Esophagus squamous epithelium (tissue), 5 donors: Measurements from ENCODE around the gene SCGB3A1. TPM values are rescaled to one million over a fixed set of nuclear protein-coding genes. Genes with fewer than 3 reads are reported as not detected.

ENCODE experiments used
- DNase-seq: peaks from one replicate; lab custom pipeline; 2025; lab: John Stamatoyannopoulos, UW
- H3K27ac ChIP-seq, 4 donors: fragments of 200-600 bp; sonication (generic); one replicate each; pipeline ENCODE4 v1.5.1; 2016 to 2019; ENCODE audit warnings: mild to moderate bottlenecking in 1 of 4
- H3K27me3 ChIP-seq, 4 donors: fragments of 200-600 bp; sonication (generic); 1 replicate in 3 of 4; 2 replicates in 1 of 4; pipeline versions ENCODE4 v1.5.1 to v1.6.0; 2017 to 2021; ENCODE audit warnings: antibody characterized with exemption in 1 of 4
- H3K36me3 ChIP-seq, 3 donors: fragments of 200-600 bp; sonication (generic); one replicate each; pipeline ENCODE4 v1.5.1; 2016 to 2019
- H3K4me1 ChIP-seq, 3 donors: fragments of 200-600 bp; sonication (generic); one replicate each; pipeline ENCODE4 v1.5.1; 2017 to 2019
- H3K4me3 ChIP-seq, 4 donors: fragments of 200-600 bp; sonication (generic); 1 replicate in 3 of 4; 2 replicates in 1 of 4; pipeline ENCODE4 v1.5.1; 2016 to 2019; ENCODE audit warnings: mild to moderate bottlenecking in 2 of 4, moderate library complexity in 1 of 4
- H3K9me3 ChIP-seq, 3 donors: fragments of 200-600 bp; sonication (generic); one replicate each; pipeline ENCODE4 v1.5.1; 2016 to 2019
- POLR2A ChIP-seq, 4 donors: fragments of 450-650 bp; IDR thresholded peaks; one replicate each; pipeline ENCODE4 v1.6.1; 2017; ENCODE audit warnings: antibody characterized with exemption in 4 of 4, mild to moderate bottlenecking in 4 of 4, moderate library complexity in 3 of 4
- WGBS, 2 donors: methylation state at CpG; one replicate each; pipeline ENCODE4 v1.1.5; 2018; 5-methylcytosine and 5-hydroxymethylcytosine counted together
- intact Hi-C: fragments of 100-400 bp; cut with DNase I; formaldehyde crosslinking; loops from one replicate; pipeline ENCODE4 v1.15.0; 2022
- total RNA-seq, 4 donors: library from RNA; depleted of rRNA; stranded (reverse); fragments of >200 nt; gene quantifications; one replicate each; pipeline ENCODE4 v1.1.0, GENCODE V29; 2016
- TF ChIP-seq, protein P1 (sequence below), 6 experiments: fragments of 450-650 bp in 4 of 6; fragments of 200-600 bp in 2 of 6; sonication (generic) in 2 of 6; IDR thresholded peaks; one replicate each; pipeline ENCODE4 v1.5.1; 2016 to 2019; ENCODE audit warnings: antibody characterized with exemption in 6 of 6, mild to moderate bottlenecking in 4 of 6, moderate library complexity in 4 of 6
- donor health status: DM: yes; HTN: yes; CAD: no.

The SCGB3A1 gene
- total RNA-seq, 4 donors from 2014 or later = 2.1 to 101 TPM; not detected in 2

DNA sequence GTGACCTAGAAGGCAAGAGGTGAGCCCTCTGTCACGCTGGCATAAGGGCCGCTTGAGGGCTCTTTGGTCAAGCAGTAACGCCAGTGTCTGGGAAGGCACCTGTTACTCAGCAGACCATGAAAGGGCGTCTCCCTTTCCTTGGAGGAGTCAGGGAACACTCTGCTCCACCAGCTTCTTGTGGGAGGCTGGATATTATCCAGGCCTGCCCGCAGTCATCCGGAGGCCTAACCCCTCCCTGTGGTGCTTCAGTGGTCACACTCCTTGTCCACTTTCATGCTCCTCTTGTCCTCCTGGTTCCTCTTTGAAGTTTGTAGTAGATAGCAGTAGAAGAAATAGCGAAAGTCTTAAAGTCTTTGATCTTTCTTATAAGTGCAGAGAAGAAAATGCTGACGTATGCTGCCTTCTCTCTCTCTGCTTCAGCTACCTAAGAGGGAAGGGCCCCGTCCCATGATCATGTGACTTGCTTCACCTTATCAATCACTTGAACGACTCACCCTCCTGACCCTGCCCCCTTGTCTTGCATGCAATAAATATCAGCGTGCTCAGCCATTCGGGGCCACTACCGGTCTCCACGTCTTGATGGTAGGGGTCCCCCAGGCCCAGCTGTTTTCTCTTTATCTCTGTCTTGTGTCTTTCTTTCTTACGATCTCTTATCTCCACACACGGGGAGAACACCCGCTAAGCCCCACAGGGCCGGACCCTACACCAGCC lies 16.7 kb upstream of the SCGB3A1 start:
- no peak for TF ChIP-seq POLR2A (IDR thresholded peaks at IDR 0.05)
- TF ChIP-seq, protein P1, sequence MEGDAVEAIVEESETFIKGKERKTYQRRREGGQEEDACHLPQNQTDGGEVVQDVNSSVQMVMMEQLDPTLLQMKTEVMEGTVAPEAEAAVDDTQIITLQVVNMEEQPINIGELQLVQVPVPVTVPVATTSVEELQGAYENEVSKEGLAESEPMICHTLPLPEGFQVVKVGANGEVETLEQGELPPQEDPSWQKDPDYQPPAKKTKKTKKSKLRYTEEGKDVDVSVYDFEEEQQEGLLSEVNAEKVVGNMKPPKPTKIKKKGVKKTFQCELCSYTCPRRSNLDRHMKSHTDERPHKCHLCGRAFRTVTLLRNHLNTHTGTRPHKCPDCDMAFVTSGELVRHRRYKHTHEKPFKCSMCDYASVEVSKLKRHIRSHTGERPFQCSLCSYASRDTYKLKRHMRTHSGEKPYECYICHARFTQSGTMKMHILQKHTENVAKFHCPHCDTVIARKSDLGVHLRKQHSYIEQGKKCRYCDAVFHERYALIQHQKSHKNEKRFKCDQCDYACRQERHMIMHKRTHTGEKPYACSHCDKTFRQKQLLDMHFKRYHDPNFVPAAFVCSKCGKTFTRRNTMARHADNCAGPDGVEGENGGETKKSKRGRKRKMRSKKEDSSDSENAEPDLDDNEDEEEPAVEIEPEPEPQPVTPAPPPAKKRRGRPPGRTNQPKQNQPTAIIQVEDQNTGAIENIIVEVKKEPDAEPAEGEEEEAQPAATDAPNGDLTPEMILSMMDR (IDR thresholded peaks at IDR 0.05) = no peak
- Histone ChIP-seq H3K27ac (no peak overlapping the region), H3K9me3 (no peaks in the 10 kb centered on the region), H3K36me3 (no peaks in the 10 kb centered on the region), H3K27me3 (peaks cover 0 to 18% (median 0%) of the 10 kb centered on the region in 4 donors), H3K4me3 (no peak overlapping the region), H3K4me1 (no peaks in the 10 kb centered on the region)
- no peak for DNase-seq
- intact Hi-C loops = no loop called here
- 59 to 60% methylated on average over 16 to 18 of the region's 18 CpGs for WGBS, 2 donors

DNA sequence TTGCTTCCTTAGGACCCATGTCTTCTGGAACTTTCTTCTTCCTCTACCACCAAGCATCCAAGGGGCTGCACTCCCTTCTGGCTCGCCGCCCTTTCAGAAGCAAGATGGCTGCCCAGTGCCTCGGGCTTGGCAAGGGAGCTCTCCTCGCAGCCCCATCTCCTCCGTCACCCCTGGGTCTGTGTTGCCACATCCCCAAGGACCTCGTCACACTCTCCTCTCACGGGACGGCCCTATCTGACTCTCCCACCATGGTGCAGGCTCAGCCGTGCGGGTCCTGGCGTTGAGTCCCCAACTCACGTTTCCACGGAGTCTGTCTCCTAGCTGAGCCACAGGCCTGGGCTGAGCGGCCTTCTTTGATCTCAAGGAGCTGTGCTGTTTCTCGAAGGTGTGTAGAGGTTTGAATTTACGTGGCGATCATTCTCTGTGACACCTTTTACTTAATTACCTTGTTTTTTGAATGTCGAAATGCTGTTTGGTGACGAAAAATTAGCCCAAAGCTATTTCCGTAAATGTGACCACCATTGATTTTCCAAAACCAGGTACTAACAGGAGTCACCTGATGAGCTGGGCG lies 15.0 kb upstream of the SCGB3A1 start:
- WGBS, 2 donors = 62 to 76% methylated on average over 15 of the region's 21 CpGs
- Histone ChIP-seq H3K36me3 (no peaks in the 10 kb centered on the region), H3K27me3 (peaks cover 0 to 18% (median 0%) of the 10 kb centered on the region in 4 donors), H3K4me1 (no peaks in the 10 kb centered on the region), H3K27ac (no peak overlapping the region), H3K9me3 (no peaks in the 10 kb centered on the region), H3K4me3 (no peak overlapping the region)
- intact Hi-C loops = no loop called here
- DNase-seq = no peak
- TF ChIP-seq POLR2A (IDR thresholded peaks at IDR 0.05) = no peak
- TF ChIP-seq, protein P1 (IDR thresholded peaks at IDR 0.05) = no peak

- Histone ChIP-seq H3K4me3 (no peak overlapping the region), H3K27ac (no peak overlapping the region), H3K36me3 (no peaks in the 10 kb centered on the region), H3K9me3 (no peaks in the 10 kb centered on the region), H3K27me3 (peaks cover 0 to 15% (median 0%) of the 10 kb centered on the region in 4 donors), H3K4me1 (no peaks in the 10 kb centered on the region)
- WGBS, 2 donors = 41 to 52% methylated on average over 9 to 11 of the region's 11 CpGs
- intact Hi-C loops = no loop called here
- TF ChIP-seq, protein P1 (IDR thresholded peaks at IDR 0.05) = peak in 5 of 6 experiments; percentile 59 to 73 (median 64)
- no peak for TF ChIP-seq POLR2A (IDR thresholded peaks at IDR 0.05)
- no peak for DNase-seq
These were observed 14.4 kb upstream of the SCGB3A1 start for GRCh38 chr5:180605554-180606214.

GRCh38 chr5:180604271-180604670 lies 13.0 kb upstream of the SCGB3A1 start:
- H3K4me1 ChIP-seq = no peaks in the 10 kb centered on the region
- intact Hi-C loops = no loop called here
- peaks cover 0 to 7% (median 0%) of the 10 kb centered on the region in 4 donors for H3K27me3 ChIP-seq
- H3K27ac ChIP-seq = no peak overlapping the region
- no peaks in the 10 kb centered on the region for H3K9me3 ChIP-seq
- WGBS, 2 donors = 76 to 77% methylated on average over 13 of the region's 13 CpGs
- no peak overlapping the region for H3K4me3 ChIP-seq
- no peaks in the 10 kb centered on the region for H3K36me3 ChIP-seq
- no peak for DNase-seq
- TF ChIP-seq, protein P1 (IDR thresholded peaks at IDR 0.05) = no peak
- no peak for TF ChIP-seq POLR2A (IDR thresholded peaks at IDR 0.05)
